GM18526 (cell line): ENCODE measurements around the gene COMMD4.

Experiments used
- POLR2A ChIP-seq: IDR thresholded peaks from 3 replicates; pipeline ENCODE4 v1.6.1; 2011; ENCODE audit not compliant: insufficient read length; ENCODE audit errors: extremely low read depth

The COMMD4 gene

DNA sequence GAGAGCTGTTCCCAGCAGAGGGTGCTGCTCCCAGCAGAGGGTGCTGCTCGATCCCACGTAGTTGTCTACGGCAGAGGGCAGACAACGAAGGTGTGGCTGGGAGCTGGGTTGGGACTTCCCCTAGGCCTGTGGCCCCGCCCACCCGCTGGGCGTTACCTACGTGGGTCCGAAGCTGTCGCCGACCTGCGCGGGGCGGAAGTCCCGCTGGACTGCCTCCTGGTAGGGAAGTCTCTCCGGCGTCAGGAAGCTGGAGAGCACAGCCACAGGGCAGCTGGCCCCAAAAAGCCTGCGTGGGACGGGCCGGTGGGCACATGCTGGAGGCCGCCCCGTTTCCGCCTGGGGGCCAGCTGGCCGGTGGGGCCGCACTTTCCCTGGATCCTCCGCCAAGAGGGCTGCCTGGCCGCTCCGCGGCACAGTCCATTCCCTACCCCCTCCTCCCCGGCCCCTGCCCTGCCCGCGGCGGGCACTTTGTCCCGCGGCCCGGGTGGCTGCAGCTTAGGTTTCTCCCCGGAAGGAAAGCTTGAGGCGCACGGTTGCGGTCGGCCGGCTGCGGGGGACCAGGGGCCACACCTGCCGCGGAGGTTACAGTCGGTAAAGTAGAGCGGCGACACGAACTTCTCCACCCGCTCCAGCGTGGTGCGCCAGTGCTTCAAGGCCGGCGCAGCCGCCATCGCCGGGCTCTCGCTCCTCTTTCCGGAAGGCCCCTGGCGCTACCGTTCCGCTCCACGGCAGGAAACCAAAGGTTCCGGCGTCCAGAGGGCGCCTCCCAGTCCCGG, 32.2 kb downstream of the COMMD4 start, which contains the start of gene MAN2C1:
Gene MAN2C1, minus strand, starts transcription at position 695 of the 776 bp plus-strand sequence. Its CDS starts 24 bp downstream, at position 671.
- TF ChIP-seq POLR2A = peak; percentile 92

DNA sequence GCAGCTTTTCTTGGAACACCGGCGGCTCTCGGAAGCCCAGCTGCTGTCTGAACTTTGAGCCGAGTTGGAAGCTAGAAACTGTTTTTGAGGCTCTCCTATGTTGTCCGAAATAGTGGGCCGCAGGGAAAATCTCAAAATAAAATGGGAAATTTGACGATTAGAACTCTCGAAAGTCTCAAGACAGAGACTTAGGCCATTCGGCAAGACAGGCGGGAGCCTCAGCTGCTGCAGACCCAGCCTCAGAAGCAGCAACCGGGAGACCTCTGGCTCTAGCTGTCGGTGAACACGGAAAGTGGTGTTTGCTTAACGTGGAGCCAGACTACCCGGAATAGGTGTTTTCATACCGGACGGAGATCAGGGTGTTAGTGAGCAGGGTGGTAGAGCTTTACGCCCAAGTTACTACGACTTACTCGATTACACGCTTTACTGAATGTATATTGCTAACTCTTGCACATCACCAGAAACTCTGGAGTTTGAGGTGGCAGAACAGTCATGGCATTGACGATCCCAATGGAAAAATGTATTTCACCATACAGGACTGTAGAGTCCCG, 32.9 kb downstream of the COMMD4 start:
- TF ChIP-seq POLR2A = no peak

DNA sequence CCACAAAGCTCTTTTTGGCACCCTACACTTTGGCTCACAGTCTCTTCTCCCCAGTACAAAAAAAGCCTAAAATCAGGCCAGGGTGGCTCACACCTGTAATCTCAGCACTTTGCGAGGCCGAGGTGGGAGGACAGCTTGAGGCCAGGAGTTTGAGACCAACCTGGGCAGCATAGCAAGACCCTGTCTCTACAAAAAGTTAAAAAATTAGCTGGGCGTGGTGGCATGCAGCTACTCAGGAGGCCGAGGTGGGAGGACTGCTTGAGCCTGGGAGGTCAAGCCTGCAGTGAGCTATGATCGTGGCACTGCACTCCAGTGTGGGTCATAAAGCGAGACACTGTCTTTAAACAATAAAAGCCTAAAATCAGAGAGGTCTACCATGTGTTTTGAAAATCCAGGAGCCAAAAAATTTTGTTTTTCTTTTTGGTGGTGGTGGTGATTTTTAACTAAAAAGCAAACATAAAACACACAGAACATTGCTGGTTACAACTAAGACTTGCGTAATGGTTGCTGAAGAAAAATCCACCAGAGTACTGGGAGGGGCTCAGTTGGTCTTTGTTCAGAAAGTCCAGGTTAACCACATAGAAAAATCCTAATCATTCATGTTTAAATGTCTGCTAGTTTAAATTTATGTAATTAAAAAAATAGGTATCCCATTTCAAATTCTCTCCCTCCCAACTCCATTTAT, 34.2 kb downstream of the COMMD4 start:
- TF ChIP-seq POLR2A = no peak

DNA sequence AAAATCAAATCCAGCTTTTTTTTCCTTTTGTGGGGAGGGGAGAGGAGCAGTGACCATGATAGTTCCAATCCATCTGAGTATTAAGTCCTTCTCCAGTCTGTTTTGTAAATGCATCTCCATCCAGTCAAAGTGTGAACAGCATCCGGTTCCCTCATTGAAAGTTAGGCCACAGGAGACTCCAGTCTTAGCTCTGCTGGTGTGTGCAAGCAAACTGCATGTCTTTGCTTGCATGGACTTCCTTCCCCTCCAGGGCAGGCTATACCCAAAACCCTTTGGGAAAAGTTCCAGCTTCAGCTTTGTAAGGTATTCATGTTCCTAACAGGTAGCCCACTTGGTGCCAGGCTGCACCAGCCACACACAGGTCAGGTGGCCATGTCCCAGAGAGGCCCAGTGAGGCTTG, 35.6 kb downstream of the COMMD4 start:
- no peak for TF ChIP-seq POLR2A

DNA sequence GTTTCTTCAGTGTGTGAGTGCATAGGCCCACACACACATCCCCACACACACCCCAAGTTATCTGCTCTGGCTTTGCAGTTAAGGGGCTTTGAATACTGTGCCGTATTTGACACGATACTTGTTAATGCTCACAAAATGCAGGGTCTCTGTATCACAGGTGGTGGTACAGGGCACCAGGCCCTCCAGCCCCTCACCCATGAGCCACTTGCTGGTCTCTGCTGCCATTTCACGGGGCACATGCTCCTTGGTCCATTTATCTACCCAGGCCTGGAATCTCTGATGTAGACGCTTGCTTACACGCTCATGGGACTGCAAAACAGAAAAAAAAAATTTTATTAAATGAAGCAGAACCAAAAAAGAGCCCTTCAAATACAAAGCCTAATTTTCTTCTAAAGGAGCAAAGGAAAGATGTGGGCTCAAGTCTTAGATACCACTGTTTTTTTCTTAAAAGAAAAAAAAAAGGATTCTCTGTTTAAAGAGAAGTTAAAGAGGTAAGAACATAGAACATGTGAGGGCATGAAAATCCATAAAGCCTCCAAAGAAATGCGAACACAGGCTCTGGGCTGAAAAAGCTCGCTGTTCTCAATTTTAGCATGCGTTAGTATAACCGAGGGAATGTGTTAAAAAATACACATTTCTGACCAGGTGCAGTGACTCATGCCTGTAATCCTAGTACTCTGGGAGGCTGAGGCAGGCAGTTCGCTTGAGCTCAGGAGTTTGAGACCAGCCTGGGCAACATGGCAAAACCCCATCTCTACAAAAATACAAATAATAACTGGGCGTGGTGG, 36.2 kb downstream of the COMMD4 start:
- no peak for TF ChIP-seq POLR2A

DNA sequence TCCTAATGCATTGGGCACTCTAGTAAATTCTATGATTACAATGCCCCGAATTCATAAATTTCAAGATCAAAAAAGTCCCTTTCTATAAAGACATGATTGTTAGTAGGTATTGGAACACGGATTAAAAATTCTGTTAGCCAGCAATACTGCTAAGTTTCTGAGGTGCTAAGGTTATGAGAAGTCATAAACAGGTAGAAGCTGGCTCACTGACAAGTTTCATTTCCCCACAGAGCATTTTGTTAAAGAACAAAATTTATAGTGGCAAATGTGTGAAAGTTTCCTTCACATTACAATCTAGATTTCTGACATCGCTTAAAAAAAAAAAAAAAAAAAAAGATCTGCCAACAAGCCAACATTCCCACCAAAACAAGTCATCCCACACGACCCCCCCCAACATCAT, 44.9 kb downstream of the COMMD4 start:
- no peak for TF ChIP-seq POLR2A
